ENCODE measurements around the gene MBOAT7.

DNA sequence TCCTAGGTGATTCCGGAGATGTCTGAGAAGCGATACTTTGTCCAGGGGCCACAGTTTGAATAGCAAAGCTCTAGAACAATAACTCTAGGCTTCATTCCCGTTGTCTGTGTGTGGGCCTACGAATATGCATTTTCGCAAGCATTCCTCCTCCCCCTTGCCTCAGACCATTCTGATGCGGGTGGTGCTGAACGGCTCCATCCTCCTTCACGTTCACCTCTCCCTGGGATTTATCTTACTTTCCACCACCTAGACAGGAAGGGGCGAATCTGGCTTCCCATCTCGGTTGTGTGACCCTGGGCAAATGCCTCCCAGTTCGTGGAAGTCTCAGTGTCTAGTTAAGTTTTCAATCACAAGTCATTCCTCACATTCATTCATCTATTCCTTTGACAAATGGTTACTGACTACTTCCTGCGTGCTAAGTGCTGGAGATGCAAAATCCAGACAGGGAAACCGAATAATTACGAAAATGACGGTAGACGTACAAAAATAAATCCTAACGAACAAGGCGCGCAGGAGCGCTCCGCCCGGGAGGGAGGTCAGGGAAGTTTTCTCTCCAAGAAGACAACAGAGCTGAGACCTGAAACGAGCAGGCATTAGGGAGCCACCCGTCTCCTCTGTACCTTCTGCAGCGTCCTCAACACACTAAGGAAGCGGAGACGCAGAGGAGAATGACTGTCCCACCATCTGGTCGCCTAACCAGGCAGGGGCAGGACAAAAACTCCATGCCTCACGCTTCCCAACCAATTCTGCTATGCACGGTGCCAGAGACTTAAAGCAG lies 53.1 kb downstream of the MBOAT7 start:
- no peak for TF ChIP-seq POLR2A (IDR thresholded peaks at IDR 0.05)
- TF ChIP-seq, protein P1, sequence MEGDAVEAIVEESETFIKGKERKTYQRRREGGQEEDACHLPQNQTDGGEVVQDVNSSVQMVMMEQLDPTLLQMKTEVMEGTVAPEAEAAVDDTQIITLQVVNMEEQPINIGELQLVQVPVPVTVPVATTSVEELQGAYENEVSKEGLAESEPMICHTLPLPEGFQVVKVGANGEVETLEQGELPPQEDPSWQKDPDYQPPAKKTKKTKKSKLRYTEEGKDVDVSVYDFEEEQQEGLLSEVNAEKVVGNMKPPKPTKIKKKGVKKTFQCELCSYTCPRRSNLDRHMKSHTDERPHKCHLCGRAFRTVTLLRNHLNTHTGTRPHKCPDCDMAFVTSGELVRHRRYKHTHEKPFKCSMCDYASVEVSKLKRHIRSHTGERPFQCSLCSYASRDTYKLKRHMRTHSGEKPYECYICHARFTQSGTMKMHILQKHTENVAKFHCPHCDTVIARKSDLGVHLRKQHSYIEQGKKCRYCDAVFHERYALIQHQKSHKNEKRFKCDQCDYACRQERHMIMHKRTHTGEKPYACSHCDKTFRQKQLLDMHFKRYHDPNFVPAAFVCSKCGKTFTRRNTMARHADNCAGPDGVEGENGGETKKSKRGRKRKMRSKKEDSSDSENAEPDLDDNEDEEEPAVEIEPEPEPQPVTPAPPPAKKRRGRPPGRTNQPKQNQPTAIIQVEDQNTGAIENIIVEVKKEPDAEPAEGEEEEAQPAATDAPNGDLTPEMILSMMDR (IDR thresholded peaks at IDR 0.05) = no peak

Data from body of pancreas (tissue), 4 donors.